ENCODE data around the gene TSFM. TPM values are rescaled to one million over a fixed set of nuclear protein-coding genes. Genes with fewer than 3 reads are reported as not detected.

TSFM gene
- total and polyA plus RNA-seq, 4 donors = 14.6 to 60.5 (median 38.2) TPM

GRCh38 chr12:57779736-57780135 is 2.9 kb upstream of the TSFM start:
- Histone ChIP-seq H3K9me3 (ENCODE audit: control insufficient read depth in 4 of 4, low read length in 3 of 4) (no peaks in the 10 kb centered on the region), H3K4me3 (ENCODE audit: low read depth in 1 of 3, low read length in 3 of 3) (no peak overlapping the region), H3K27me3 (ENCODE audit: control insufficient read depth in 4 of 4, insufficient read depth in 4 of 4, low read length in 3 of 4) (no peaks in the 10 kb centered on the region), H3K36me3 (ENCODE audit: control insufficient read depth in 4 of 4, insufficient read depth in 3 of 4, low read depth in 1 of 4, low read length in 3 of 4) (peaks cover 0 to 3% (median 0%) of the 10 kb centered on the region in 4 donors), H3K4me1 (ENCODE audit: control insufficient read depth in 4 of 4, insufficient read depth in 4 of 4, low read length in 3 of 4) (peaks cover 0 to 17% (median 15%) of the 10 kb centered on the region in 4 donors), H3K27ac (ENCODE audit: low read depth in 1 of 2, low read length in 2 of 2) (no peak overlapping the region), H3K9ac (ENCODE audit: low read depth in 1 of 2, low read length in 2 of 2) (no peak overlapping the region)
- 85% methylated on average over 1 of the region's 1 CpG for WGBS
- no peak for TF ChIP-seq MAX (IDR thresholded peaks at IDR 0.05)
- TF ChIP-seq SP1 (IDR thresholded peaks at IDR 0.05) = no peak
- no peak for TF ChIP-seq GABPA (IDR thresholded peaks at IDR 0.05 in 1 of 2, conservative IDR thresholded peaks at IDR 0.05 in 1 of 2)
- no peak for TF ChIP-seq FOXA1 (IDR thresholded peaks at IDR 0.05)
- TF ChIP-seq RXRA (IDR thresholded peaks at IDR 0.05) = no peak
- no peak for TF ChIP-seq FOXA2 (IDR thresholded peaks at IDR 0.05)
- TF ChIP-seq ATF3 (IDR thresholded peaks at IDR 0.05) = no peak
- no peak for TF ChIP-seq ZBTB33 (IDR thresholded peaks at IDR 0.05)
- no peak for TF ChIP-seq HNF4A (conservative IDR thresholded peaks at IDR 0.05)
- TF ChIP-seq EGR1 (IDR thresholded peaks at IDR 0.05; ENCODE audit: low read depth in 2 of 2) = no peak
- TF ChIP-seq HNF4G (IDR thresholded peaks at IDR 0.05) = no peak
- no peak for TF ChIP-seq CTCF (IDR thresholded peaks at IDR 0.05; ENCODE audit: low read depth, low read length, missing input control)
- TF ChIP-seq JUND (IDR thresholded peaks at IDR 0.05) = no peak
- no peak for TF ChIP-seq TAF1 (conservative IDR thresholded peaks at IDR 0.05)
- TF ChIP-seq RAD21 (IDR thresholded peaks at IDR 0.05) = no peak
- no peak for DNase-seq (ENCODE audit: low spot score)

GRCh38 chr12:57780284-57780897 is 2.2 kb upstream of the TSFM start:
- Histone ChIP-seq H3K4me1 (ENCODE audit: control insufficient read depth in 4 of 4, insufficient read depth in 4 of 4, low read length in 3 of 4) (peaks cover 0 to 17% (median 15%) of the 10 kb centered on the region in 4 donors), H3K27ac (ENCODE audit: low read depth in 1 of 2, low read length in 2 of 2) (no peak overlapping the region), H3K9me3 (ENCODE audit: control insufficient read depth in 4 of 4, low read length in 3 of 4) (no peaks in the 10 kb centered on the region), H3K9ac (ENCODE audit: low read depth in 1 of 2, low read length in 2 of 2) (no peak overlapping the region), H3K36me3 (ENCODE audit: control insufficient read depth in 4 of 4, insufficient read depth in 3 of 4, low read depth in 1 of 4, low read length in 3 of 4) (peaks cover 0 to 3% (median 0%) of the 10 kb centered on the region in 4 donors), H3K4me3 (ENCODE audit: low read depth in 1 of 3, low read length in 3 of 3) (no peak overlapping the region), H3K27me3 (ENCODE audit: control insufficient read depth in 4 of 4, insufficient read depth in 4 of 4, low read length in 3 of 4) (no peaks in the 10 kb centered on the region)
- DNase-seq (ENCODE audit: low spot score) = no peak
- 87% methylated on average over 4 of the region's 4 CpGs for WGBS
- TF ChIP-seq GABPA (IDR thresholded peaks at IDR 0.05 in 1 of 2, conservative IDR thresholded peaks at IDR 0.05 in 1 of 2) (no peak), ATF3 (IDR thresholded peaks at IDR 0.05) (no peak), ZBTB33 (IDR thresholded peaks at IDR 0.05) (no peak), RAD21 (IDR thresholded peaks at IDR 0.05) (no peak), CTCF (IDR thresholded peaks at IDR 0.05; ENCODE audit: low read depth, low read length, missing input control) (no peak), SP1 (IDR thresholded peaks at IDR 0.05) (no peak), EGR1 (IDR thresholded peaks at IDR 0.05; ENCODE audit: low read depth in 2 of 2) (no peak), YY1 (IDR thresholded peaks at IDR 0.05) (no peak), RXRA (IDR thresholded peaks at IDR 0.05) (no peak), REST (IDR thresholded peaks at IDR 0.05) (no peak), FOXA2 (IDR thresholded peaks at IDR 0.05) (no peak), HNF4G (IDR thresholded peaks at IDR 0.05) (no peak), FOXA1 (IDR thresholded peaks at IDR 0.05) (no peak), TAF1 (conservative IDR thresholded peaks at IDR 0.05) (no peak)

Measured in liver (tissue), 9 donors.